Type B pancreatic cell (in vitro differentiated cells): Measurements from ENCODE around the gene SLC25A4. TPM values are rescaled to one million over a fixed set of nuclear protein-coding genes. Genes with fewer than 3 reads are reported as not detected.
"Not testable (repeated sequence)": the region's sequence is repeated elsewhere in the genome, so short reads cannot be mapped to it uniquely, and the experiment has no call there.

Experiments used
- DNase-seq: peaks from one replicate; pipeline ENCODE4 v3.0.0; 2021; ENCODE audit warnings: mixed read lengths; ENCODE audit not compliant: unreplicated experiment; ENCODE audit errors: extremely low spot score
- H3K27ac Mint-ChIP-seq: 2 replicates; pipeline ENCODE4 v1.8.0; 2021; ENCODE audit warnings: mild to moderate bottlenecking, mixed read lengths
- H3K27me3 Mint-ChIP-seq: 2 replicates; pipeline ENCODE4 v1.8.0; 2021; ENCODE audit warnings: mixed read lengths
- H3K36me3 Mint-ChIP-seq: 2 replicates; pipeline ENCODE4 v1.8.0; 2021; ENCODE audit warnings: mixed read lengths
- H3K4me1 Mint-ChIP-seq: one replicate; pipeline ENCODE4 v1.8.0; 2021; ENCODE audit warnings: mixed read lengths; ENCODE audit not compliant: unreplicated experiment
- H3K4me3 Mint-ChIP-seq: 2 replicates; pipeline ENCODE4 v1.8.0; 2021; ENCODE audit warnings: mild to moderate bottlenecking, mixed read lengths
- H3K9me3 Mint-ChIP-seq: 2 replicates; pipeline ENCODE4 v1.8.0; 2021; ENCODE audit warnings: mixed read lengths
- total RNA-seq: library from RNA; stranded (reverse); gene quantifications from 2 replicates; pipeline ENCODE4 v1.2.1, GENCODE V29; 2021; ENCODE audit warnings: low replicate concordance
- TF ChIP-seq, protein P1 (sequence below): fragments of 200-600 bp; sonication (generic); conservative IDR thresholded peaks from 2 replicates; pipeline ENCODE4 v1.5.0; 2021; ENCODE audit warnings: antibody characterized with exemption, mild to moderate bottlenecking

The SLC25A4 gene
- total RNA-seq, 1 donor from 2014 or later, result 31.0 TPM

DNA sequence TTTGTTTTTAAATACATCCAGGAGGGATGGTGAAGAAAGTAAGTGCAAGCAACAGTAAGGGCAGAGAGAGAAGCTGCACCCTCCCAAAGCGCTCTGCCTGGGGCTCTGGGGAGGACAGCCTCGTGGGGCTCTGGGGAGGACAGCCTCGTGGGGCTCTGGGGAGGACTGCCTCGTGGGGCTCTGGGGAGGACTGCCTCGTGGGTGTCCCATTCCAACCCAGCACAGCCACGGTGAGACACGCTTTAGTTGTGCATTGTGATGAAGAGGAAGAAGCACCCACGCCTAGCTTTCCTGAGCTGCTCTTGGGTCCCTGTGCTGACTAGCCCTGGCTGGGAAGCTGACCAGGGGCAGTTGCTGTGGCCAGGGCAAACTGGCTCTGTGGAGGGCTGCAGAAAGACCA is 43.1 kb upstream of the SLC25A4 start:
- H3K4me1 Mint-ChIP-seq, result no peaks in the 10 kb centered on the region
- H3K4me3 Mint-ChIP-seq, result no peak overlapping the region
- H3K9me3 Mint-ChIP-seq, result no peaks in the 10 kb centered on the region
- H3K36me3 Mint-ChIP-seq, result no peaks in the 10 kb centered on the region
- H3K27ac Mint-ChIP-seq, result no peak overlapping the region
- DNase-seq, result no peak
- TF ChIP-seq, protein P1, sequence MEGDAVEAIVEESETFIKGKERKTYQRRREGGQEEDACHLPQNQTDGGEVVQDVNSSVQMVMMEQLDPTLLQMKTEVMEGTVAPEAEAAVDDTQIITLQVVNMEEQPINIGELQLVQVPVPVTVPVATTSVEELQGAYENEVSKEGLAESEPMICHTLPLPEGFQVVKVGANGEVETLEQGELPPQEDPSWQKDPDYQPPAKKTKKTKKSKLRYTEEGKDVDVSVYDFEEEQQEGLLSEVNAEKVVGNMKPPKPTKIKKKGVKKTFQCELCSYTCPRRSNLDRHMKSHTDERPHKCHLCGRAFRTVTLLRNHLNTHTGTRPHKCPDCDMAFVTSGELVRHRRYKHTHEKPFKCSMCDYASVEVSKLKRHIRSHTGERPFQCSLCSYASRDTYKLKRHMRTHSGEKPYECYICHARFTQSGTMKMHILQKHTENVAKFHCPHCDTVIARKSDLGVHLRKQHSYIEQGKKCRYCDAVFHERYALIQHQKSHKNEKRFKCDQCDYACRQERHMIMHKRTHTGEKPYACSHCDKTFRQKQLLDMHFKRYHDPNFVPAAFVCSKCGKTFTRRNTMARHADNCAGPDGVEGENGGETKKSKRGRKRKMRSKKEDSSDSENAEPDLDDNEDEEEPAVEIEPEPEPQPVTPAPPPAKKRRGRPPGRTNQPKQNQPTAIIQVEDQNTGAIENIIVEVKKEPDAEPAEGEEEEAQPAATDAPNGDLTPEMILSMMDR, result no peak
- H3K27me3 Mint-ChIP-seq, result peaks cover 3% of the 10 kb centered on the region

DNA sequence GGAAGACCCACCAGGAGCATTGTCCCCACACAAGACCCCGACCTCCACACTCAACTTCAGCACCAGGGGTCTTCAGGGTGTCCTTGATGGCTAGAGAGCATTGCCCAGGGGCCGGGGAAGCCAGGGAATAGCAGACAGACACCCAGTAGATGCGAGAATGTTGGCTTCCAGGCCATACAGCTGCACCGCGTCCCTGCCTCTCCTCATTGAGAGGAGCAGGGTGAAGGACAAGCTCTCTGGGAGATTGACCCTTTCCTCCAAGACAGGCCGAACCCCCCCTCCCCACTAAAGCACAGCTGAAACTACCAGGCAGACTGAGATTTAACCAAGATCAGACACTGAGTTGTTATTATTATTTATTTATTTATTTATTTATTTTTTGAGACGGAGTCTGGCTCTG is 42.6 kb upstream of the SLC25A4 start:
- DNase-seq, result no peak
- Mint-ChIP-seq H3K27ac (no peak overlapping the region), H3K36me3 (no peaks in the 10 kb centered on the region), H3K9me3 (no peaks in the 10 kb centered on the region), H3K4me1 (no peaks in the 10 kb centered on the region), H3K27me3 (peaks cover 3% of the 10 kb centered on the region), H3K4me3 (no peak overlapping the region)
- TF ChIP-seq, protein P1, result no peak

DNA sequence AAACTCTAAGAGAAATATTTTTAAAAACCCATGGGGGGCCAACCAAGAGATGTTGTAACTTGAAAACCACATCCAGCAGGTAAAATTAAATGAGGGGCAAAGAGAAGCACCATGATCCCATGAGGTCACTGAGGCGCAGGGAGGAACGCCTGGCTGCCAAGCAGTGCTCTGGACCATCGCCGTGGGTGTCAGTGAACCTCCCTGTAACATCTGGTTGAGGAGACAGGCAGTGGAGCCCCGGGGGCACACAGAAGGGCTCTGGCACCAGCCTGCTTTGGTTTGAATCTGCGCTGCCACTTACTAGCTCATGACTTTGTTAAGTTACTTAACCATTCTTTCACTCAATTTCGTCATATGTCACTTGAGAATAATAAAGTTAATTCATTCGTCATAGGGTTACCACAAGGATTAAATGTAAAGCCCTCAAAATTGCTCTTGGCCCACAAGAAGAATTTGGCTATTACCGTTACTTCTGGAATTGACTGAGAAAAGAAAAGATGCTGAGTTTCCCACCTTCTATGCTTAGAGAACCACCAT is 41.6 kb upstream of the SLC25A4 start:
- Mint-ChIP-seq H3K36me3 (no peaks in the 10 kb centered on the region), H3K27ac (no peak overlapping the region), H3K9me3 (no peaks in the 10 kb centered on the region), H3K4me1 (no peaks in the 10 kb centered on the region), H3K27me3 (peaks cover 3% of the 10 kb centered on the region), H3K4me3 (no peak overlapping the region)
- DNase-seq, result no peak
- TF ChIP-seq, protein P1, result no peak

DNA sequence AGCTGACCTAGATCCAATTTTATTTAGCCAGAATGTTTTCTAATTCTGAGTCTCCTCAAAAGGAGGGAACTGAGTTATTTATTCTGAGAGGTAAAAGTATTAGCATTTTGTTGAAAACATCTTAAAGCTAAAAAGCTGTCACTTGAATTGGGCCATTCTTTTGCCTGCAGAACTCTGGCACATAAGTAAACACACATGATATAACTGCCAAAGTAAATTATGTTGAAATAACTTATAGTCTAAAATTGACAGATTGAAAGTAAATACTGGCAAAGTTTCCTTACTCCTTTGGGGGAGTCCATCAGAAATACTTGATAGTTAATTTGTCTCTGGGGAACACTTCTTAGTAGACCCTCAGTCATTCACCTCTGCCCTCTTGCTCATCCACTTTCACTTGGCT is 38.3 kb upstream of the SLC25A4 start:
- Mint-ChIP-seq H3K27me3 (peaks cover under 1% of the 10 kb centered on the region), H3K4me1 (peaks cover 7% of the 10 kb centered on the region)

DNA sequence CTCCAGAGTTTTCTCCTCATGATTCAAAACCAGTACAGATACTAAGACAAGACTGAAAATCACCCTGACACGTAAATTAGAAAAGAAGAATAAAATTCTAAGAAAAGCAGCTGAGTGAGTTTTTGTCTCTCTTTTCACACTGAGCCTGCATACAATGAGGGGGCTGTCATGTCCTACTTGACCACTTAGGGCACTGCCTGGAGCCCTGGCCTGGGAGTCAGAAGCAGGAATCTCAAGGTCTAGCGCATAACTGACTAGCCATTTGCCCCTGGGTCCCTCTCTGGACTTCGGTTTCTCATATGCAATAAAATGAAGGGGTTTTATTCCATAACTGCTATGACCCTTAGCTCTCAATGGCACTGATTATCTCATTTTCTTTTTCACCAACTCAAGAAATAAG is 36.7 kb upstream of the SLC25A4 start:
- H3K4me3 Mint-ChIP-seq, result no peak overlapping the region
- DNase-seq, result no peak
- H3K27ac Mint-ChIP-seq, result no peak overlapping the region
- TF ChIP-seq, protein P1, result no peak
- H3K27me3 Mint-ChIP-seq, result no peaks in the 10 kb centered on the region
- peaks cover 5% of the 10 kb centered on the region for H3K9me3 Mint-ChIP-seq
- H3K36me3 Mint-ChIP-seq, result no peaks in the 10 kb centered on the region
- H3K4me1 Mint-ChIP-seq, result peaks cover 7% of the 10 kb centered on the region

More for the DNA sequence above, 38.3 kb upstream of the SLC25A4 start:
- Mint-ChIP-seq H3K9me3 (peaks cover 5% of the 10 kb centered on the region), H3K27ac (no peak overlapping the region), H3K36me3 (no peaks in the 10 kb centered on the region), H3K4me3 (no peak overlapping the region)
- DNase-seq, result no peak
- TF ChIP-seq, protein P1, result no peak

DNA sequence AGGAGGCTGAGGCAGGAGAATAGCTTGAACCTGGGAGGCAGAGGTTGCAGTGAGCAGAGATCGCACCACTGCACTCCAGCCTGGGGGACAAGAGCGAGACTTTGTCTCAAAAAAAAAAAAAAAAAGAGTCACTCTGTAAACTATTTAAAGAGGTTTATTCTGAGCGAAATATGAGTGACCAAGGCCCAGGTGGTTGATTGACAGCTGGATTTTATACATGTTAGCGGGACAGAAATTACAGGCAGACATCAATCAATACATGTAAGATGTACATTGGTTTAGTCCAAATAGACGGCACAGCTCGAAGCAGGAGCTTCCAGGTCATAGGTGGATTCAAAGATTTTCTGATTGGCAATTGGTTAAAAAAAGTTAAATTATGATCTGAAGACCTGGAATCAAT is 35.5 kb upstream of the SLC25A4 start:
- not testable (repeated sequence) for H3K27ac Mint-ChIP-seq, H3K4me1 Mint-ChIP-seq, H3K4me3 Mint-ChIP-seq, H3K36me3 Mint-ChIP-seq, H3K9me3 Mint-ChIP-seq, H3K27me3 Mint-ChIP-seq, DNase-seq
